ENCODE data around the gene SEC24A.
"Not testable (repeated sequence)": the region's sequence is repeated elsewhere in the genome, so short reads cannot be mapped to it uniquely, and the experiment has no call there.

The SEC24A gene

GRCh38 chr5:134647750-134648424, 698 bp upstream of the SEC24A start:
- DNase-seq (ENCODE audit: low read depth, low spot score) = no peak
- peak overlapping the region; percentile 97 for H3K4me3 ChIP-seq (ENCODE audit: low read length)

- no peak for DNase-seq (ENCODE audit: low read depth, low spot score)
Observed at GRCh38 chr5:134649163-134649835, 714 bp downstream of the SEC24A start.

DNA sequence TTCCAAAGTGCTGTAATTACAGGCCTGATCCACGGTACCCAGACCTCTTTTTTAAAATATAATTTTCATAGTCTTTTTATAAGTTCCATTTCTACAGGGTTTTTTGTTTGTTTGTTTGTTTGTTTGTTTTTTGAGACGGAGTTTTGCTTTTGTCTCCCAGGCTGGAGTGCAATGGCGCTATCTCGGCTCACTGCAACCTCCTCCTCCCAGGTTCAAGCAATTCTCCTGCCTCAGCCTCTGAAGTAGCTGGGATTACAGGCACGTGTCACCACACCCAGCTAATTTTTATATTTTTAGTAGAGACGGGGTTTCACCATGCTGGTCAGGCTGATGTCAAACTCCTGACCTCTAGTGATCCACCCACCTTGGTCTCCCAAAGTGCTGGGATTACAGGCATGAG, 2.1 kb downstream of the SEC24A start:
- H3K4me3 ChIP-seq (ENCODE audit: low read length); DNase-seq (ENCODE audit: low read depth, low spot score): not testable (repeated sequence)

More at GRCh38 chr5:134649163-134649835, 714 bp downstream of the SEC24A start:
- peak overlapping the region; percentile 97 for H3K4me3 ChIP-seq (ENCODE audit: low read length)

DNA sequence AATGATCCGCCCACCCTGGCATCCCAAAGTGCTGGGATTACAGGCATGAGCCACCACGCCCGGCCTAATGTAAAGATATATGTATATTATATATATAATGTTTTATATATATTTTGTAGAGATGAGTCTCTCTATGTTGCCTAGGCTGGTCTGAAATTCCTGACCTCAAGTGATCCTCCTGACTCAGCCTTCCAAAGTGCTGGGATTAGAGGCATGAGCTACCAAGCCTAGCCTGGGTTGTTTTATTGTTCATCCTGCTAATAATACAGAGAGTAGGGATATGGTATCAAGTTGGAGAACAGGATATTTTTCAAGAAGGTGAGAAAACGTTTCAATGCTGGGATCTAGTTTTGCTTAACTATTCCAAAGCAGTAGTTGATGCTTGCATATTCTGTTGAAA, 2.9 kb downstream of the SEC24A start:
- no peak overlapping the region for H3K4me3 ChIP-seq (ENCODE audit: low read length)
- DNase-seq (ENCODE audit: low read depth, low spot score) = no peak

DNA sequence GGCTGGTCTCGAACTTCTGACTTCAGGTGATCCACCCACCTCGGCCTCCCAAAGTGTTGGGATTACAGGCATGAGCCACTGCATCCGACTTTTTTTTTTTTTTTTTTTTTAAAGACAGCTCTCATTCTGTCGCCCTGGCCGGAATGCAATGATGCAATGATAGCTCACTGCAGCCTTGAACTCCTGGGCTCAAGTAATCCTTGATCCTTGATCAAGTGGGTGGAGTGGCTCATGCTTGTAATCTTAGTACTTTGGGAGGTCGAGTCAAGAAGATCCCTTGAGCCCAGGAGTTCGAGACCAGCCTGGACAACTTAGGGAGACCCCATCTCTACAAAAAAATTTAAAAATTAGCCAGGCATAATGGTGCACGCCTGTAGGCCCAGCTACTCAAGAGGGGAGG, 8.1 kb downstream of the SEC24A start:
- DNase-seq (ENCODE audit: low read depth, low spot score) = no peak
- H3K4me3 ChIP-seq (ENCODE audit: low read length) = no peak overlapping the region

DNA sequence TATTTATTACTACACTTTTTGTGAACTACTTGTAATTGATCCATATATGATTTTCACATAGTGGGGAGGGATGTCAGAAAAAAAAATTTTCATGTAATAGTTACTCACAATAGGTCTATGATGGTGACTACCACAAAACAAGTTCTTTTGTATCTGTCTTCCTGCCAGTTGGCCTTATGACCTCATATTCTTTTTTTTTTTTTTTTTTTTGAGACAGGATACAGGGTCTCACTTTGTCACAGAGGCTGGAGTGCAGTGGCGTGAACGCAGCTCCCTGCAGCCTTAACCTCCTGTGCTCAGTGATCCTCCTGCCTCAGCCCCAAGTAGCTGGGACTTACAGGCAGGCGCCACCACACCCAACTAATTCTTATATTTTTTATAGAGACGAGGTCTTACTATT, 10.9 kb downstream of the SEC24A start:
- DNase-seq (ENCODE audit: low read depth, low spot score) = peak; percentile 16
- H3K4me3 ChIP-seq (ENCODE audit: low read length) = no peak overlapping the region

- no peak for DNase-seq (ENCODE audit: low read depth, low spot score)
- H3K4me3 ChIP-seq (ENCODE audit: low read length) = no peak overlapping the region
Observed at GRCh38 chr5:134659922-134660321, 11.3 kb downstream of the SEC24A start.

GRCh38 chr5:134662971-134663370, 14.4 kb downstream of the SEC24A start:
- DNase-seq (ENCODE audit: low read depth, low spot score) = no peak
- no peak overlapping the region for H3K4me3 ChIP-seq (ENCODE audit: low read length)

- no peak overlapping the region for H3K4me3 ChIP-seq (ENCODE audit: low read length)
- no peak for DNase-seq (ENCODE audit: low read depth, low spot score)
Observed at GRCh38 chr5:134664448-134664847, 15.9 kb downstream of the SEC24A start.

GRCh38 chr5:134673546-134673945, 25.0 kb downstream of the SEC24A start:
- not testable (repeated sequence) for DNase-seq (ENCODE audit: low read depth, low spot score); H3K4me3 ChIP-seq (ENCODE audit: low read length)

GRCh38 chr5:134677357-134677756, 28.8 kb downstream of the SEC24A start:
- H3K4me3 ChIP-seq (ENCODE audit: low read length); DNase-seq (ENCODE audit: low read depth, low spot score): not testable (repeated sequence)

DNA sequence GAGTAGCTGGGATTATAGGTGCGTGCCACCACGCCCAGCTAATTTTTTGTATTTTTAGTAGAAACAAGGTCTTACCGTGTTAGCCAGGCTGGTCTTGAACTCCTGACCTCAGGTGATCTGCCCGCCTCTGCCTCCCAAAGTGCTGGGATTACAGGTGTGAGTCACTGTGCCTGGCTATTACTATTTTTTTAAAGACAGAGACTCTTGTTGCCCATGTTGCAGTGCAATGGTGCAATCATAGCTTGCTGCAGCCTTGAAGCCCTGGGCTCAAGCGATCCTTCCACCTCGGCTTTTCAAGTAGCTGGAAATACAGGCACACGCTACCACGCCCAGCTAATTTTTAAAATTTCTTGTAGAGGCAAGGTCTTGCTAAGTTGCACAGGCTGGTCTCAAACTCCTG, 41.6 kb downstream of the SEC24A start:
- H3K4me3 ChIP-seq (ENCODE audit: low read length); DNase-seq (ENCODE audit: low read depth, low spot score): not testable (repeated sequence)

DNA sequence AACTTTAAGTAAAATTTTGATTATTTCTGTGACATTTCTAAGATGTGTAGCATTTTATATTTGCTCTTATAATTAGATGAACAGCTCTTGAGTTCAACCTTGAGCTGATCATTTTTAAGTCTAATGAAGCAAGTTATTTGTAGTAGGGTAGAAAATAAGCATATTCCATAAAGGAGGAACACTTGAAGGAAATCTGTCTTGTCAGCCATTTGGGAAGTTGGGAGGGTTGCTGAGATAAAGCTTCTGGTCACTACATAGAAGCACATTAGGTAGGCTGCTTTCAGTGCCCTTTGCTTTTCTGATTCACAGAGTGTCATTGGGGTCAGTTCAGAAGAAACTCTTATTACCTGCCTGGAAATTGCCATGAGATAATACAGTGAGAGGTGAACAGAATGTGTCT, 44.1 kb downstream of the SEC24A start:
- no peak overlapping the region for H3K4me3 ChIP-seq (ENCODE audit: low read length)

DNA sequence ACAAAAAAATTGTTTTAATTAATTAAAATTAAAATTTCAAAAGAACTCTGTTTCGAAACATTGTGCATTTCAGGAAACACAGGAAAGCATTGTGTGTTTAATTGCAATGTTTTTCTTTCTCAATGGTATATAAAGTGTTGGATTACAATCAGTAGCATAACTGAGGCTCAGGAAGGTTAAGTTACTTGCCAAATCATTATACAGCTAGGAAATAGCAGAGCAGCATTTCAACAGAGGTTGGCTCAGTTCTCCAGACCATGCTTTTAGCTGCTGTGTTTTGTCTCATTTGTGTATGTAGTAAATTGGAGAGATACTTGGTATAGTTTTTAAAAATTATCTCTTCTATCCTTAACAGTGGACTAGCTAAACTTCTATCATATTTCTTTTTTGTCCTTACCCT, 59.7 kb downstream of the SEC24A start:
- DNase-seq (ENCODE audit: low read depth, low spot score) = no peak
- no peak overlapping the region for H3K4me3 ChIP-seq (ENCODE audit: low read length)

More for the DNA sequence above, 44.1 kb downstream of the SEC24A start:
- DNase-seq (ENCODE audit: low read depth, low spot score) = no peak

- H3K4me3 ChIP-seq (ENCODE audit: low read length) = no peak overlapping the region
- DNase-seq (ENCODE audit: low read depth, low spot score) = no peak
Observed at GRCh38 chr5:134714120-134714519, 65.5 kb downstream of the SEC24A start.

GRCh38 chr5:134714541-134714940, 66.0 kb downstream of the SEC24A start:
- DNase-seq (ENCODE audit: low read depth, low spot score) = no peak
- H3K4me3 ChIP-seq (ENCODE audit: low read length) = no peak overlapping the region

- H3K4me3 ChIP-seq (ENCODE audit: low read length); DNase-seq (ENCODE audit: low read depth, low spot score): not testable (repeated sequence)
Observed at GRCh38 chr5:134715466-134715865, 66.9 kb downstream of the SEC24A start.

DNA sequence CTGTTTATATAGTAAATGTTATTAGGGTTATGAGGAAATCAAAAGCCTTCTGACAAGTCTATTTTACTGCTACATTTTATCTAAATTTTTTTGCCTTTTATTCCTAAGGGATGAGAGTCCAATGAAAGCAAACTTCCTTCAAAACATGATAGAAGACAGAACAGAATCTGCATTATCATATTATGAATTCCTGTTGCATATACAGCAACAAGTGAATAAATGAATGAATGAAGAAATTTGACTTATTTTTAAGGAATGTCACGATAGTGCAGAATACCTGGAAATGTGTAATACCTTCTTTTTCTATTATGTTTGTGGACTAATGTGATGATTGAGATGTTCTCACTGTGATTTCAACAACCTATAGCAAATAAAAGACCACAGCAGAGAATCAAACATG, 76.3 kb downstream of the SEC24A start:
- H3K4me3 ChIP-seq (ENCODE audit: low read length) = no peak overlapping the region
- no peak for DNase-seq (ENCODE audit: low read depth, low spot score)

DNA sequence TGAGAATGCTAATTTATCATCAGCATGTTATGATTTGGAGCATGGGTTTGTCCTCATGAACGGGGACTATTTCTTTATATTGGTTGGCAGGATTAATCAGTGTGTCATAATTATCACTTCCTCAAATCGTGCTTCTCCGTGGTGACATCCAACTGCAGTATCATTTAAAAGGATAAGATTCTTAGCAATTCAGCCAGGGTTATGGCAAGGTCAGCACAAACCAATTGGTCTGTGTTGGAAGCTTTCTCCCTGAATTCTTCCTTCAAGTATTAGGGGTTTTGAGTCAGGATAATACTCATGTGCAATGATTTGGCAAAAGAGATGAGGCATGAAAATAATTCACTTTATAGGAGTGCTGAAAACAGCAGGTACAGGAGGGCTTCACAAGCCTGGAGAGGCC, 84.2 kb downstream of the SEC24A start:
- no peak for DNase-seq (ENCODE audit: low read depth, low spot score)
- no peak overlapping the region for H3K4me3 ChIP-seq (ENCODE audit: low read length)

GRCh38 chr5:134735243-134735642, 86.7 kb downstream of the SEC24A start:
- no peak overlapping the region for H3K4me3 ChIP-seq (ENCODE audit: low read length)
- DNase-seq (ENCODE audit: low read depth, low spot score) = peak; percentile 32
